Ishikawa (cell line): Measurements from ENCODE around the gene WDR1.

ENCODE experiments used
- CEBPB ChIP-seq: IDR thresholded peaks from 2 replicates; pipeline ENCODE4 v1.6.1; 2012
- CREB1 ChIP-seq: IDR thresholded peaks from 2 replicates; pipeline ENCODE4 v1.6.1; 2012; ENCODE audit warnings: low read depth
- EGR1 ChIP-seq: IDR thresholded peaks from 2 replicates; pipeline ENCODE4 v1.6.1; 2012
- EP300 ChIP-seq: IDR thresholded peaks from 2 replicates; pipeline ENCODE4 v1.6.1; 2012; ENCODE audit warnings: borderline replicate concordance
- FOXM1 ChIP-seq: IDR thresholded peaks from 2 replicates; pipeline ENCODE4 v1.6.1; 2012; ENCODE audit warnings: low read depth, borderline replicate concordance
- MAX ChIP-seq: IDR thresholded peaks from 2 replicates; pipeline ENCODE4 v1.6.1; 2012
- NFIC ChIP-seq: IDR thresholded peaks from 2 replicates; pipeline ENCODE4 v1.6.1; 2012
- RAD21 ChIP-seq: IDR thresholded peaks from 2 replicates; pipeline ENCODE4 v1.6.1; 2012; ENCODE audit warnings: low read depth
- REST ChIP-seq: IDR thresholded peaks from 2 replicates; pipeline ENCODE4 v1.6.1; 2012; ENCODE audit warnings: low read depth, mild to moderate bottlenecking
- TAF1 ChIP-seq: IDR thresholded peaks from 2 replicates; pipeline ENCODE4 v1.6.1; 2012; ENCODE audit warnings: low read depth, mild to moderate bottlenecking
- TCF12 ChIP-seq: IDR thresholded peaks from 2 replicates; pipeline ENCODE4 v1.6.1; 2012; ENCODE audit warnings: low read depth
- TEAD4 ChIP-seq: IDR thresholded peaks from 2 replicates; pipeline ENCODE4 v1.6.1; 2012
- USF1 ChIP-seq: IDR thresholded peaks from 2 replicates; pipeline ENCODE4 v1.6.1; 2012
- YY1 ChIP-seq: IDR thresholded peaks from 2 replicates; pipeline ENCODE4 v1.6.1; 2012; ENCODE audit warnings: low read depth
- ZBTB7A ChIP-seq: IDR thresholded peaks from 2 replicates; pipeline ENCODE4 v1.6.1; 2012; ENCODE audit warnings: low read depth

WDR1 gene

GRCh38 chr4:10121568-10122208, 5.1 kb upstream of the WDR1 start:
- TF ChIP-seq ZBTB7A = no peak
- TF ChIP-seq YY1 = no peak
- no peak for TF ChIP-seq EGR1
- no peak for TF ChIP-seq EP300
- no peak for TF ChIP-seq TAF1
- no peak for TF ChIP-seq FOXM1
- no peak for TF ChIP-seq CEBPB
- no peak for TF ChIP-seq REST
- TF ChIP-seq RAD21 = no peak
- TF ChIP-seq USF1 = no peak
- TF ChIP-seq MAX = no peak
- no peak for TF ChIP-seq NFIC
- no peak for TF ChIP-seq CREB1
- TF ChIP-seq TCF12 = no peak

GRCh38 chr4:10120943-10121567, 4.5 kb upstream of the WDR1 start:
- TF ChIP-seq REST = no peak
- TF ChIP-seq CREB1 = no peak
- TF ChIP-seq TCF12 = no peak
- no peak for TF ChIP-seq RAD21
- TF ChIP-seq FOXM1 = no peak
- no peak for TF ChIP-seq MAX
- no peak for TF ChIP-seq ZBTB7A
- TF ChIP-seq YY1 = no peak
- no peak for TF ChIP-seq TAF1
- no peak for TF ChIP-seq USF1
- TF ChIP-seq EP300 = no peak
- no peak for TF ChIP-seq EGR1
- no peak for TF ChIP-seq TEAD4
- TF ChIP-seq CEBPB = no peak
- TF ChIP-seq NFIC = no peak

- TF ChIP-seq ZBTB7A = no peak
- TF ChIP-seq TCF12 = no peak
- no peak for TF ChIP-seq RAD21
- TF ChIP-seq FOXM1 = no peak
- no peak for TF ChIP-seq NFIC
These were observed 3.2 kb upstream of the WDR1 start for GRCh38 chr4:10119773-10120172.

GRCh38 chr4:10119278-10119677, 2.7 kb upstream of the WDR1 start:
- no peak for TF ChIP-seq USF1
- TF ChIP-seq TAF1 = no peak
- TF ChIP-seq EGR1 = no peak
- TF ChIP-seq EP300 = no peak
- TF ChIP-seq CREB1 = no peak
- no peak for TF ChIP-seq CEBPB
- no peak for TF ChIP-seq FOXM1
- TF ChIP-seq MAX = no peak
- TF ChIP-seq NFIC = no peak
- no peak for TF ChIP-seq ZBTB7A
